Progenitor cell of endocrine pancreas (in vitro differentiated cells): Measurements from ENCODE around the gene TTC4. TPM values are rescaled to one million over a fixed set of nuclear protein-coding genes. Genes with fewer than 3 reads are reported as not detected.

ENCODE experiments used
- DNase-seq: peaks from one replicate; pipeline ENCODE4 v3.0.0; 2021; ENCODE audit warnings: low spot score; ENCODE audit not compliant: unreplicated experiment
- H3K27ac Mint-ChIP-seq: 2 replicates; pipeline ENCODE4 v1.8.0; 2021; ENCODE audit warnings: mild to moderate bottlenecking, moderate library complexity, mixed read lengths
- H3K27me3 Mint-ChIP-seq: 2 replicates; pipeline ENCODE4 v1.8.0; 2021; ENCODE audit warnings: mixed read lengths
- H3K36me3 Mint-ChIP-seq: 2 replicates; pipeline ENCODE4 v1.8.0; 2022; ENCODE audit warnings: mixed read lengths; ENCODE audit not compliant: insufficient read depth
- H3K4me1 Mint-ChIP-seq: 2 replicates; pipeline ENCODE4 v1.8.0; 2021; ENCODE audit warnings: low read depth, mixed read lengths
- H3K4me3 Mint-ChIP-seq: 2 replicates; pipeline ENCODE4 v1.8.0; 2021; ENCODE audit warnings: low read depth, mild to moderate bottlenecking, moderate library complexity, mixed read lengths
- H3K9me3 Mint-ChIP-seq: 2 replicates; pipeline ENCODE4 v1.8.0; 2021; ENCODE audit warnings: low read depth, mixed read lengths
- CTCF ChIP-seq: fragments of 200-600 bp; sonication (generic); IDR thresholded peaks from one replicate; pipeline ENCODE4 v1.5.0; 2021; ENCODE audit warnings: antibody characterized with exemption, mild to moderate bottlenecking; ENCODE audit not compliant: unreplicated experiment
- total RNA-seq: library from RNA; stranded (reverse); gene quantifications from 2 replicates; pipeline ENCODE4 v1.2.1, GENCODE V29; 2021

The TTC4 gene
- total RNA-seq, 1 donor from 2014 or later = 24.0 TPM

GRCh38 chr1:54763816-54764132 lies 48.1 kb downstream of the TTC4 start:
- Mint-ChIP-seq H3K27me3 (no peaks in the 10 kb centered on the region), H3K4me1 (peaks cover 14% of the 10 kb centered on the region), H3K36me3 (no peaks in the 10 kb centered on the region), H3K9me3 (no peaks in the 10 kb centered on the region), H3K4me3 (peak overlapping the region; percentile 96), H3K27ac (peak overlapping the region; percentile 99)
- no peak for TF ChIP-seq CTCF
- DNase-seq = no peak

GRCh38 chr1:54764133-54764921 lies 48.7 kb downstream of the TTC4 start, which contains the start of gene PARS2:
PARS2 (minus strand) TSS chr1:54764523; CDS start chr1:54759161, 5,362 bp downstream.
- H3K36me3 Mint-ChIP-seq = no peaks in the 10 kb centered on the region
- H3K27ac Mint-ChIP-seq = peak within 1 kb of the TSS; percentile 99
- no peak for TF ChIP-seq CTCF
- H3K4me1 Mint-ChIP-seq = peaks cover 14% of the 10 kb centered on the region
- no peaks in the 10 kb centered on the region for H3K27me3 Mint-ChIP-seq
- no peaks in the 10 kb centered on the region for H3K9me3 Mint-ChIP-seq
- DNase-seq = peak; percentile 95
- H3K4me3 Mint-ChIP-seq = peak within 1 kb of the TSS; percentile 96

GRCh38 chr1:54764922-54765561 lies 49.4 kb downstream of the TTC4 start:
- TF ChIP-seq CTCF = no peak
- H3K27ac Mint-ChIP-seq = peak overlapping the region; percentile 85
- H3K27me3 Mint-ChIP-seq = no peaks in the 10 kb centered on the region
- H3K9me3 Mint-ChIP-seq = no peaks in the 10 kb centered on the region
- H3K4me1 Mint-ChIP-seq = peaks cover 14% of the 10 kb centered on the region
- no peak for DNase-seq
- peak overlapping the region; percentile 96 for H3K4me3 Mint-ChIP-seq
- H3K36me3 Mint-ChIP-seq = no peaks in the 10 kb centered on the region

GRCh38 chr1:54766726-54767125 lies 51.1 kb downstream of the TTC4 start:
- H3K4me3 Mint-ChIP-seq = no peak overlapping the region
- H3K4me1 Mint-ChIP-seq = peaks cover 14% of the 10 kb centered on the region
- H3K27ac Mint-ChIP-seq = no peak overlapping the region
- no peak for TF ChIP-seq CTCF
- H3K9me3 Mint-ChIP-seq = no peaks in the 10 kb centered on the region
- no peaks in the 10 kb centered on the region for H3K36me3 Mint-ChIP-seq
- H3K27me3 Mint-ChIP-seq = peaks cover 2% of the 10 kb centered on the region
- DNase-seq = no peak

- Mint-ChIP-seq H3K9me3 (no peaks in the 10 kb centered on the region), H3K4me3 (no peak overlapping the region), H3K4me1 (peaks cover 14% of the 10 kb centered on the region)
Measured at GRCh38 chr1:54767526-54767925, 51.9 kb downstream of the TTC4 start.

More at GRCh38 chr1:54767526-54767925, 51.9 kb downstream of the TTC4 start:
- DNase-seq = no peak
- Mint-ChIP-seq H3K27ac (no peak overlapping the region), H3K36me3 (no peaks in the 10 kb centered on the region), H3K27me3 (peaks cover 2% of the 10 kb centered on the region)
- no peak for TF ChIP-seq CTCF
